K562 (cell line): Measurements from ENCODE around the gene RSBN1L. TPM values are rescaled to one million over a fixed set of nuclear protein-coding genes. Genes with fewer than 3 reads are reported as not detected.

ENCODE experiments used
- BDP1 ChIP-seq: IDR thresholded peaks from 3 replicates; pipeline ENCODE4 v1.6.1; 2011; ENCODE audit not compliant: insufficient read length, insufficient read depth
- JUN ChIP-seq, 2 experiments: sonication (generic) in 1 of 2; formaldehyde crosslinking in 1 of 2; IDR thresholded peaks; 2 replicates each; pipeline versions ENCODE4 v1.6.1 to v1.8.0; 2012 to 2022; ENCODE audit warnings: borderline replicate concordance in 2 of 2, mild to moderate bottlenecking in 2 of 2, improper control_type of control experiment in 1 of 2, low read depth in 1 of 2, low read length in 1 of 2, missing genetic modification reagents in 1 of 2
- JUNB ChIP-seq: fragments of 450-650 bp; formaldehyde crosslinking; conservative IDR thresholded peaks from 2 replicates; pipeline ENCODE4 v1.4.0; 2020; ENCODE audit warnings: mild to moderate bottlenecking
- MCM2 ChIP-seq: fragments of 450-650 bp; IDR thresholded peaks from 2 replicates; pipeline ENCODE4 v1.6.1; 2017; ENCODE audit warnings: low read depth, mild to moderate bottlenecking
- NCOA6 ChIP-seq: fragments of 450-650 bp; IDR thresholded peaks from 2 replicates; pipeline ENCODE4 v1.6.1; 2017; ENCODE audit warnings: mild to moderate bottlenecking
- NFIC ChIP-seq: fragments of 450-650 bp; IDR thresholded peaks from 2 replicates; pipeline ENCODE4 v1.6.1; 2017; ENCODE audit warnings: mild to moderate bottlenecking, inconsistent platforms
- NONO ChIP-seq, 2 experiments: fragments of 200-400 bp in 1 of 2; fragments of 450-650 bp in 1 of 2; formaldehyde crosslinking in 1 of 2; IDR thresholded peaks; 2 replicates each; pipeline ENCODE4 v1.6.1; 2017; ENCODE audit warnings: low read depth in 2 of 2, mild to moderate bottlenecking in 2 of 2, moderate library complexity in 2 of 2, low read length in 1 of 2
- PHF8 ChIP-seq: fragments of 200-600 bp; sonication (generic); IDR thresholded peaks from 2 replicates; pipeline ENCODE4 v1.6.1; 2012; ENCODE audit warnings: mixed run types, mild to moderate bottlenecking, inconsistent platforms, low read length, moderate library complexity, borderline replicate concordance
- POLR2AphosphoS5 ChIP-seq: IDR thresholded peaks from 2 replicates; pipeline ENCODE4 v1.6.1; 2011; ENCODE audit warnings: mild to moderate bottlenecking, low read depth, low read length, moderate library complexity; ENCODE audit not compliant: control insufficient read depth, insufficient read depth
- POU5F1 ChIP-seq: fragments of 150-350 bp; IDR thresholded peaks from 2 replicates; pipeline ENCODE4 v1.6.1; 2014; ENCODE audit warnings: borderline replicate concordance, low read length, low read depth, mild to moderate bottlenecking; ENCODE audit not compliant: partially characterized antibody
- SRSF9 ChIP-seq: fragments of 200-400 bp; formaldehyde crosslinking; IDR thresholded peaks from 2 replicates; pipeline ENCODE4 v1.6.1; 2017; ENCODE audit warnings: low read depth, low read length, borderline replicate concordance
- TBL1XR1 ChIP-seq, 2 experiments: IDR thresholded peaks; 2 replicates each; pipeline ENCODE4 v1.6.1; 2012; ENCODE audit warnings: improper control_type of control experiment in 2 of 2, low read length in 2 of 2, mild to moderate bottlenecking in 1 of 2
- ZKSCAN1 ChIP-seq: fragments of 150-350 bp; IDR thresholded peaks from 2 replicates; pipeline ENCODE4 v1.6.1; 2016; ENCODE audit warnings: low read depth, low read length
- ZNF121 ChIP-seq: sonication (generic); formaldehyde crosslinking; conservative IDR thresholded peaks from 2 replicates; pipeline ENCODE4 v1.8.0; 2022; ENCODE audit warnings: missing genetic modification reagents
- ZNF174 ChIP-seq: fragments of 250-450 bp; sonication (Bioruptor Pico); IDR thresholded peaks from 2 replicates; pipeline ENCODE4 v1.4.0; 2020; ENCODE audit warnings: mild to moderate bottlenecking
- polyA plus RNA-seq, 8 experiments: library from polyadenylated mRNA; depleted of rRNA in 4 of 8; stranded (reverse) in 5 of 8; unstranded in 3 of 8; fragments of >200 nt; fragmentation: Nextera tagmentation in 2 of 8; fragmentation: Illumina TruSeq in 1 of 8; extraction: Ambion mirVana in 2 of 8; extraction: Trizol in 1 of 8; gene quantifications; 2 replicates each; pipeline versions ENCODE4 v1.2.1 to v1.2.3, GENCODE V29; 2011 to 2014; ENCODE audit warnings: inconsistent platforms in 1 of 8, missing spikeins in 1 of 8
- total RNA-seq, 7 experiments: library from RNA; depleted of rRNA in 6 of 7; stranded (reverse); fragments of >200 nt in 6 of 7; fragmentation: Illumina TruSeq in 2 of 7; extraction: Trizol in 2 of 7; gene quantifications; 2 replicates each; pipeline versions ENCODE4 v1.2.1 to v1.2.3, GENCODE V29; 2011 to 2021; ENCODE audit warnings: low replicate concordance in 1 of 7
- TF ChIP-seq, protein P1 (sequence below): fragments of 200-400 bp; formaldehyde crosslinking; IDR thresholded peaks from 2 replicates; pipeline ENCODE4 v1.6.1; 2017; ENCODE audit warnings: mild to moderate bottlenecking, low read depth, low read length, moderate library complexity
- TF ChIP-seq, protein P2 (sequence below): IDR thresholded peaks from 3 replicates; pipeline ENCODE4 v1.6.1; 2011; ENCODE audit warnings: borderline replicate concordance, mild to moderate bottlenecking, moderate library complexity; ENCODE audit not compliant: insufficient read length; ENCODE audit errors: extremely low read depth
- TF ChIP-seq, protein P3 (sequence below): fragments of 150-350 bp; conservative IDR thresholded peaks from 2 replicates; pipeline ENCODE4 v1.6.1; 2014; ENCODE audit warnings: low read length
- TF ChIP-seq, protein P4 (sequence below): fragments of 250-450 bp; sonication (Bioruptor Pico); IDR thresholded peaks from 2 replicates; pipeline ENCODE4 v1.4.0; 2020

Gene RSBN1L
- total and polyA plus RNA-seq, 9 of the 15 experiments (the other 6 are each of a cell fraction or from before 2014, with no cell fraction given), result 6.2 to 35.2 (median 20.1) TPM

DNA sequence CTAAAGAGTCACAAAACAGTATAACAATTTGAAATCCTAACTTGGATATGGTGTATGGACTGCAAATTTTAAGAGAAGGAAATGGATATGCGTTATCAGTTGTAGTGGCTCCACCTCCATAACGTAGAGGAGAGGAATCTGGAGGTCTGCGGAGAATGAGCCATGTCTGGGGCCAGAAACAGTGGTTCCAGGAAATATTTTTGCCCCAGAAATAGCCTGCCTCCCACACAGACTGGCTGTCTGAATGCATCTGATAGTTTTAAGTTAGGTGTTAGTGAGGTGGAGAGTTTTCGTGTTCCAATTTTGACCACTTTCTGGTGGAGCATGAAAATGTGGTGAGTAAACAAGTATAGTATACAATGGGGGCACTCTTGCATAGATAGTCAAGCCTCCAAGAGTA is 103.9 kb downstream of the RSBN1L start (continued):
- TF ChIP-seq, protein P1, sequence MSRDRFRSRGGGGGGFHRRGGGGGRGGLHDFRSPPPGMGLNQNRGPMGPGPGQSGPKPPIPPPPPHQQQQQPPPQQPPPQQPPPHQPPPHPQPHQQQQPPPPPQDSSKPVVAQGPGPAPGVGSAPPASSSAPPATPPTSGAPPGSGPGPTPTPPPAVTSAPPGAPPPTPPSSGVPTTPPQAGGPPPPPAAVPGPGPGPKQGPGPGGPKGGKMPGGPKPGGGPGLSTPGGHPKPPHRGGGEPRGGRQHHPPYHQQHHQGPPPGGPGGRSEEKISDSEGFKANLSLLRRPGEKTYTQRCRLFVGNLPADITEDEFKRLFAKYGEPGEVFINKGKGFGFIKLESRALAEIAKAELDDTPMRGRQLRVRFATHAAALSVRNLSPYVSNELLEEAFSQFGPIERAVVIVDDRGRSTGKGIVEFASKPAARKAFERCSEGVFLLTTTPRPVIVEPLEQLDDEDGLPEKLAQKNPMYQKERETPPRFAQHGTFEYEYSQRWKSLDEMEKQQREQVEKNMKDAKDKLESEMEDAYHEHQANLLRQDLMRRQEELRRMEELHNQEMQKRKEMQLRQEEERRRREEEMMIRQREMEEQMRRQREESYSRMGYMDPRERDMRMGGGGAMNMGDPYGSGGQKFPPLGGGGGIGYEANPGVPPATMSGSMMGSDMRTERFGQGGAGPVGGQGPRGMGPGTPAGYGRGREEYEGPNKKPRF, result no peak
- TF ChIP-seq NFIC, result no peak
- TF ChIP-seq NCOA6, result no peak
- no peak for TF ChIP-seq NONO (IDR thresholded peaks at IDR 0.05; ENCODE audit: low read depth in 2 of 2, low read length in 1 of 2)
- no peak for TF ChIP-seq PHF8
- TF ChIP-seq ZKSCAN1, result no peak
- TF ChIP-seq, protein P2, sequence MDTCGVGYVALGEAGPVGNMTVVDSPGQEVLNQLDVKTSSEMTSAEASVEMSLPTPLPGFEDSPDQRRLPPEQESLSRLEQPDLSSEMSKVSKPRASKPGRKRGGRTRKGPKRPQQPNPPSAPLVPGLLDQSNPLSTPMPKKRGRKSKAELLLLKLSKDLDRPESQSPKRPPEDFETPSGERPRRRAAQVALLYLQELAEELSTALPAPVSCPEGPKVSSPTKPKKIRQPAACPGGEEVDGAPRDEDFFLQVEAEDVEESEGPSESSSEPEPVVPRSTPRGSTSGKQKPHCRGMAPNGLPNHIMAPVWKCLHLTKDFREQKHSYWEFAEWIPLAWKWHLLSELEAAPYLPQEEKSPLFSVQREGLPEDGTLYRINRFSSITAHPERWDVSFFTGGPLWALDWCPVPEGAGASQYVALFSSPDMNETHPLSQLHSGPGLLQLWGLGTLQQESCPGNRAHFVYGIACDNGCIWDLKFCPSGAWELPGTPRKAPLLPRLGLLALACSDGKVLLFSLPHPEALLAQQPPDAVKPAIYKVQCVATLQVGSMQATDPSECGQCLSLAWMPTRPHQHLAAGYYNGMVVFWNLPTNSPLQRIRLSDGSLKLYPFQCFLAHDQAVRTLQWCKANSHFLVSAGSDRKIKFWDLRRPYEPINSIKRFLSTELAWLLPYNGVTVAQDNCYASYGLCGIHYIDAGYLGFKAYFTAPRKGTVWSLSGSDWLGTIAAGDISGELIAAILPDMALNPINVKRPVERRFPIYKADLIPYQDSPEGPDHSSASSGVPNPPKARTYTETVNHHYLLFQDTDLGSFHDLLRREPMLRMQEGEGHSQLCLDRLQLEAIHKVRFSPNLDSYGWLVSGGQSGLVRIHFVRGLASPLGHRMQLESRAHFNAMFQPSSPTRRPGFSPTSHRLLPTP, result no peak
- no peak for TF ChIP-seq JUNB (CRISPR knock-in tag)
- no peak for TF ChIP-seq POU5F1
- TF ChIP-seq ZNF121, result no peak
- TF ChIP-seq TBL1XR1 (IDR thresholded peaks at IDR 0.05; ENCODE audit: low read length in 2 of 2), result peak in 1 of 2 experiments; percentile 98; a peak in 2 of 4 replicates
- peak; percentile 58; the same call in 1 of the 2 replicates for TF ChIP-seq POLR2AphosphoS5
- TF ChIP-seq MCM2, result no peak
- TF ChIP-seq, protein P3, sequence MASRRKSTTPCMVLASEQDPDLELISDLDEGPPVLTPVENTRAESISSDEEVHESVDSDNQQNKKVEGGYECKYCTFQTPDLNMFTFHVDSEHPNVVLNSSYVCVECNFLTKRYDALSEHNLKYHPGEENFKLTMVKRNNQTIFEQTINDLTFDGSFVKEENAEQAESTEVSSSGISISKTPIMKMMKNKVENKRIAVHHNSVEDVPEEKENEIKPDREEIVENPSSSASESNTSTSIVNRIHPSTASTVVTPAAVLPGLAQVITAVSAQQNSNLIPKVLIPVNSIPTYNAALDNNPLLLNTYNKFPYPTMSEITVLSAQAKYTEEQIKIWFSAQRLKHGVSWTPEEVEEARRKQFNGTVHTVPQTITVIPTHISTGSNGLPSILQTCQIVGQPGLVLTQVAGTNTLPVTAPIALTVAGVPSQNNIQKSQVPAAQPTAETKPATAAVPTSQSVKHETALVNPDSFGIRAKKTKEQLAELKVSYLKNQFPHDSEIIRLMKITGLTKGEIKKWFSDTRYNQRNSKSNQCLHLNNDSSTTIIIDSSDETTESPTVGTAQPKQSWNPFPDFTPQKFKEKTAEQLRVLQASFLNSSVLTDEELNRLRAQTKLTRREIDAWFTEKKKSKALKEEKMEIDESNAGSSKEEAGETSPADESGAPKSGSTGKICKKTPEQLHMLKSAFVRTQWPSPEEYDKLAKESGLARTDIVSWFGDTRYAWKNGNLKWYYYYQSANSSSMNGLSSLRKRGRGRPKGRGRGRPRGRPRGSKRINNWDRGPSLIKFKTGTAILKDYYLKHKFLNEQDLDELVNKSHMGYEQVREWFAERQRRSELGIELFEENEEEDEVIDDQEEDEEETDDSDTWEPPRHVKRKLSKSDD, result no peak
- TF ChIP-seq, protein P4, sequence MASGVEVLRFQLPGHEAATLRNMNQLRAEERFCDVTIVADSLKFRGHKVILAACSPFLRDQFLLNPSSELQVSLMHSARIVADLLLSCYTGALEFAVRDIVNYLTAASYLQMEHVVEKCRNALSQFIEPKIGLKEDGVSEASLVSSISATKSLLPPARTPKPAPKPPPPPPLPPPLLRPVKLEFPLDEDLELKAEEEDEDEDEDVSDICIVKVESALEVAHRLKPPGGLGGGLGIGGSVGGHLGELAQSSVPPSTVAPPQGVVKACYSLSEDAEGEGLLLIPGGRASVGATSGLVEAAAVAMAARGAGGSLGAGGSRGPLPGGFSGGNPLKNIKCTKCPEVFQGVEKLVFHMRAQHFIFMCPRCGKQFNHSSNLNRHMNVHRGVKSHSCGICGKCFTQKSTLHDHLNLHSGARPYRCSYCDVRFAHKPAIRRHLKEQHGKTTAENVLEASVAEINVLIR (CRISPR knock-in tag), result no peak
- no peak for TF ChIP-seq ZNF174
- TF ChIP-seq BDP1, result no peak
- TF ChIP-seq JUN (IDR thresholded peaks at IDR 0.05; ENCODE audit: borderline replicate concordance, low read depth, low read length), result no peak
- no peak for TF ChIP-seq JUN (CRISPR knock-in tag; IDR thresholded peaks at IDR 0.05; ENCODE audit: borderline replicate concordance)
- no peak for TF ChIP-seq SRSF9
